Gastrocnemius medialis (tissue), 4 donors: ENCODE data around the gene POLE3.

ENCODE experiments used
- CTCF ChIP-seq, 5 experiments: fragments of 450-650 bp in 3 of 5; fragments of 200-600 bp in 2 of 5; sonication (generic) in 2 of 5; IDR thresholded peaks in 4 of 5; conservative IDR thresholded peaks in 1 of 5; 1 replicate in 4 of 5; 2 replicates in 1 of 5; pipeline ENCODE4 v1.5.1; 2016 to 2019; ENCODE audit warnings: antibody characterized with exemption in 5 of 5, mild to moderate bottlenecking in 3 of 5, moderate library complexity in 3 of 5
- POLR2A ChIP-seq, 2 donors: fragments of 450-650 bp; IDR thresholded peaks; one replicate each; pipeline ENCODE4 v1.6.1; 2017; ENCODE audit warnings: antibody characterized with exemption in 2 of 2, mild to moderate bottlenecking in 2 of 2, moderate library complexity in 2 of 2

GRCh38 chr9:113410207-113410864 is at the start of gene POLE3, which contains the start of gene C9orf43:
- peak in 2 of 5 experiments; percentile 43 to 71 for TF ChIP-seq CTCF (IDR thresholded peaks at IDR 0.05 in 4 of 5, conservative IDR thresholded peaks at IDR 0.05 in 1 of 5)
- peak; percentile 55 to 62 for TF ChIP-seq POLR2A (IDR thresholded peaks at IDR 0.05)
